Raji (cell line): Measurements from ENCODE around the gene ZNF430.
A peak's percentile ranks its signal among the peaks of the same experiment; 100 is the strongest.

Source experiments
- POLR2A ChIP-seq: IDR thresholded peaks from 2 replicates; pipeline ENCODE4 v1.6.1; 2011; ENCODE audit warnings: low read depth, low read length, control low read depth; ENCODE audit not compliant: insufficient read depth

ZNF430 gene

DNA sequence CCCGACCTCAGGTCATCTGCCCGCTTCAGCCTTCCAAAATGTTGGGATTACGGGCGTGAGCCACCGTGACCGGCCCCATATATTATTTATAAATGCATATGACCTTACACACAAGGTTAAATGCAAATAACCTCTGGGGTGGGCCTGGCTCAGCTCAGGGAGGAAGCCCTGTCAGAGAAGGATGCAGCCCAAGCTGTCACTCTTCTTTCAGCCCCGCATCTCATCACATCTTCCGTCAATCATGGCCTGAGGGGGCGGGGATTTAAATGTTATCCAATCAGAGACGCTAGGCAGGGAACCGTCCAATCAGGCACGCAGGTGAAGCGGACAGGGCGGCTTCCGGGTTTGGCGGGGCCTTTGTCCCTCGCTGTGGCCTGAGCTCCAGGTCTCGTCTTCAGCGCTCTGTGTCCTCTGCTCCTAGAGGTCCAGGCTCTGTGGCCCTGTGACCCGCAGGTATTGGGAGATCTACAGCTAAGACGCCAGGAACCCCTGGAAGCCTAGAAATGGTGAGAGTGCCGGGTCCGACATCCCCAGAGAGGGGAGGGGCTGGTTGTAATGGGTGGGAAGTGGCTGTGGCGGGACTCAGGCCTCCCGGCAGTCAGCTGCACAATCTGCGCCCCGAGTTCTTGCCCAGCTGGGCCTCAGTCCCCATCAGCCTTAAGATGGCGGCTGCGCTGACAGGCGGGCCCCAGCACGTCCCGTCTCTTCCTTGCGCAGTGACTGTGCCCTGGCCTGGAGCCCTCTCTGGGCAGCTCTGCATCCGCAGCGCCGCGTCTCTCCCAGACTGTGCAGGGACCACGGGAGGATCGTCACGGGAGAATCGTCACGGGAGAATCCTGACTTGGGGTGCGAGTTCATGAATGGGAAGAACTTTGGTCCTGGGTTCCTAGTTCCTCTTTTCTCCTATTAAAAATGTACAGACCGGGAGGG, at the start of gene ZNF430:
ZNF430 (plus strand) TSS at position 360 of the 930 bp plus-strand sequence; CDS start at position 504, 144 bp downstream.
- peak; percentile 89 for TF ChIP-seq POLR2A

DNA sequence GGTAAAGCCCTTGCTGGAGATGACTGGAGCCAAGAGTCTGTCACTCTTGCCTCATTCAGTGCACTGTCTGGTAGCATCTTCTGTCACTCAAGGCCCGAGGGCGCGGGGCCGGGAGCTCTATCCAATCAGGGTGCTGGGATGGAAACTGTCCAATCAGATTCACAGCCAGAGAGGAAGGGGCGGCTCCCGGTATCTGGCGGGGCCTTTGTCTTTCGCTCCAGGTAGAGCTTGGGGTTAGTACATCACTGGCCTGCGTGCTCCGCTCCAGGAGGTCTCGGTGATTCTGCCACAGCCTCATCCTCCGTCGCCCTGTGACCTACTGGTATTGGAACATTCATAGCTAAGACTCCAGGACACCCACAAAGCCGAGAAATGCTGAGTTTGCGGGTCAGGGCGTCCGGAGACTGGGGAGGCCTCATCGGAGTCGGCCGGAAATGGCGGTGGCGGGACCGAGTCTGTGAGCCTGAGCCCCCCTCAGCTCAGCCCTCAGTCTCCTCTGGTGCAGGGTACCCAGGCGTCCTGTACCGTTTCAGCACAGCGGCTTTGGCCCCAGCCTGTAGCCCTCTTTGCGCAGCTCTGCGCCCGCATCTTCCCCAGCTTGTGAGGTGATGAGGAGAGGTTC, 20.6 kb upstream of the ZNF430 start:
- peak; percentile 84 for TF ChIP-seq POLR2A

DNA sequence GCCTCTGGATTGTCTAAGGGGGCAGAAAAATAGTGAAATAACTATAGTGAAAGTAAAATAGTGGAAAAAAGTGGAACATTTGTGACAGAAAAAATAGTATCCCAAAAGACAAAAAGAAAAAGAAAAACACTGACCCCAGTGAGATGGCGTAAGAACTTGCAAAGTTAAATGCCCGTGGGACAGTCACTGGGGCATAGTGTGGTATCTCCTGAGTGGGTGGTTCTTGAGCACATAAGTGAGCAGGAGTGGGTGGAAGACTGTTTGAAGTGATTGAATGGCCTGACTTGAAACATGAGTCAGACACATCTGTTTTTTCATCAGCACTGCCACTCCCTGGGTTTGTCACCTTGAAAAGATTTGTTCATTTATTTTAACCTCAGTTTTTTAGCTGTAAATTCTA, 2.5 kb downstream of the ZNF430 start:
- TF ChIP-seq POLR2A: no peak

DNA sequence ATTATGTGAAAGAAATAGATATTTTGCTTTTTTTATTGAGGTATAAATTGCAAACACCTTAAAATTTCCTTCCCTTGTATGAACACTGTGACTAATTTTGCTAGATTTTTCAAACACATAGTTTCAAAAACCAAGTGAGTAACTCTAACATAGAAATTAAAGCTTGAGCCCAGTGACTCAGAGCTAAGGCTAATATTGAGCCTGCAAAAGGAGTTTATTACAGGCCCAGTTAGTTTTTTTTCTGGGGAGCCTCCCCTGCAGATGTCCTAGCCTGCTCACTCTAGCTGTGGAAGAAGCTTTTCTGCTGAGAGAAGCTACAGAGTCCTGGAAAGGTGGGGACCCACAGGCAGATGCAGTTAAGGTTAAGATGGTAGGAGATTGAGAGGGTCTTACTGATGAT, 3.4 kb downstream of the ZNF430 start:
- no peak for TF ChIP-seq POLR2A

DNA sequence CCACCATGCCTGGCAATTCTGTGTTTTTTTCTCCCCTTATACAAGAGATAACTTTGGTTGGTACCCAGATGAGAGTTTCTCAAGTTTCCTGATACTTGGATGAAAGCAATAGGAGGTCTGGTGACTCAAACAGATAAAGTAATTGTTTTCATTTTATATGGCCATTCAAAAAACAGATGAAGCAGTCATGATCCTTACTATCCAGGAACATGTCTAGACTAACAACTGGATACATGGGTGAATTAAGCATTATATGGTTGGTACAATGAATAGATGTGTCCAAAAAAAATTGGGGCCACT, 8.5 kb downstream of the ZNF430 start:
- TF ChIP-seq POLR2A: no peak

DNA sequence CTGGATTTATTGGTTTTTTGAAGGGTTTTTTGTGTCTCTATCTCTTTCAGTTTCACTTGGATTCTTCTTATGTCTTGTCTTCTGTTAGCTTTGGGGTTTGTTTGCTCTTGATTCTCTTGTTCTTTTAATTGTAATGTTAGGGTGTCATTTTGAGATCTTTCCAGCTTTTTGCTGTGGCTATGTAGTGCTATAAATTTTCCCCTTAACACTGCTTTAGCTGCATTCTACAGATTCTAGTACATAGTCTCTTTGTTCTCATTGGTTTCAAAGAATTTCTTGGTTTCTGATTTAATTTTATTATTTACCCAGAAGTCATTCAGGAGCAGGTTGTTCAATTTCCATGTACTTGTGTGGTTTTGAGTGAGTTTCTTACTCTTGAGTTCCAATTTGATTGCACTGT, 24.6 kb downstream of the ZNF430 start:
- no peak for TF ChIP-seq POLR2A

DNA sequence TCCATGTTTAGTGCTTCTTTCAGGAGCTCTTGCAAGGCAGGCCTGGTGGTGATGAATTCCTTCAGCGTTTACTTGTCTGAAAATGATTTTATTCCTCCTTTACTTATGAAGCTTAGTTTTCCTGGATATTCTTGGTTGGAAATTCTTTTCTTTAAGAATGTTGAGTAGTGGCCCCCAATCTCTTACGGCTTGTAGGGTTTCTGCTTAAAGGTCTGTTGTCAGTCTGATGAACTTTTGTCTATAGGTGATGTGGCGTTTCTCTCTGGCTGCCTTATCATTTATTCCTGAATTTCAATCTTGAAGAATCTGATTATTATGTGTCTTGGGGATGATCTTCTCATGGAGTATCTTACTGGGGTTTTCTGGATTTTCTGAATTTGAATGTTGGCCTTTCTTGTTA, 26.0 kb downstream of the ZNF430 start:
- TF ChIP-seq POLR2A: no peak

DNA sequence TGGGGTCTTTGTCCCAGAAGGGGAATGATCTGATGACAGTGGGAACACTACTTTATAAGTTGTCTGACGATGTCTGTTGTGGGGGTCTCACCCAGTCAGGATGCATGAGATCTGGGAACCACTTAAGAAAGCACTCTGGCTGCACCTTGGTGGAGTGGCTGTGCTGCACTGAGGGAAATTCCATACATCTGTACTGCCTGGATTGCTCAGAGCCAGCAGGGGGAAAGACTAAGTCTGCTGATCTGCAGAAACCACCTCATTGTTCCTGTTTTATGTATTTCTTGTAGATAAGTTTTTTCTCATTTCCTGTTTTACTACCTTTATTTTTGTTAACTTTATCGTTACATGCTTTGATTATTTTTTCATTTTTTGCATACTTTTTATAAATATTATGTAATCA, 27.3 kb downstream of the ZNF430 start:
- TF ChIP-seq POLR2A: no peak

DNA sequence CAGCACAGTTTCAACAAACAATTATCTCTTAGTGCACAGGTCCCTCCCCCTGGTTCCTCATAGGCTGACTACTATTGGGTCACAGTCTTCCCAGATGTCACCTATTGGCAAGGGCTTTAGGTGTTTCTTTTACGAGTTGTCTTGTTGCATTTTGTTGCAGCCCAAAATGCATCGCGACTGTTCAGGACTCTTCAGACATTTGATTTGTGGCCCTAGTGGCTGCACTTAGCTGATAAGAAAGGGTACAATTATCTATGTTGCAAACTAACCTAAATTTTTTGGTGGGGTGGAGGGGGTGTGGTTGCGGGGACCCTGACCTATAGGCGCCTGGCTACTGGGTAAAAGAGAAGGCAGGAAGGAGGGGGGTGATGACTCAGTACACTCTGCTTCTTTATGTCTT, 32.4 kb downstream of the ZNF430 start:
- no peak for TF ChIP-seq POLR2A

DNA sequence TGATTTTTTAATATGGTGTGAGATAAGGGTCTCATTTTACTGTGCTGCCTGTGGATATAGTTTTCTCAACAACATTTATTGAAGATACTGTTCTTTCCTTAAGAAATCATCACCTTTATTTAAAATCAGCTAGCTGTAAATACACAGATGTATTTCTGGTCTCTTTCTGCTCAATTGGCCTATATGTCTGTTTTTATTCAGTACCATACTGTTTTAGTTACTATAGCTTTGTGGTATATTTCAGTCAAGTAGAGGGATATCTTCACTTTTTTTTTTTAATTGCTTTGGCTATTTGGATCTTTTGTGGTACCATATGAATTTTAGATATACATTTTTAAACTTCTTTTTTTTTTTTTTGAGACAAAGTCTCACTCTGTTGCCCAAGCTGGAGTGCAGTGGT, 44.9 kb downstream of the ZNF430 start:
- TF ChIP-seq POLR2A: no peak

DNA sequence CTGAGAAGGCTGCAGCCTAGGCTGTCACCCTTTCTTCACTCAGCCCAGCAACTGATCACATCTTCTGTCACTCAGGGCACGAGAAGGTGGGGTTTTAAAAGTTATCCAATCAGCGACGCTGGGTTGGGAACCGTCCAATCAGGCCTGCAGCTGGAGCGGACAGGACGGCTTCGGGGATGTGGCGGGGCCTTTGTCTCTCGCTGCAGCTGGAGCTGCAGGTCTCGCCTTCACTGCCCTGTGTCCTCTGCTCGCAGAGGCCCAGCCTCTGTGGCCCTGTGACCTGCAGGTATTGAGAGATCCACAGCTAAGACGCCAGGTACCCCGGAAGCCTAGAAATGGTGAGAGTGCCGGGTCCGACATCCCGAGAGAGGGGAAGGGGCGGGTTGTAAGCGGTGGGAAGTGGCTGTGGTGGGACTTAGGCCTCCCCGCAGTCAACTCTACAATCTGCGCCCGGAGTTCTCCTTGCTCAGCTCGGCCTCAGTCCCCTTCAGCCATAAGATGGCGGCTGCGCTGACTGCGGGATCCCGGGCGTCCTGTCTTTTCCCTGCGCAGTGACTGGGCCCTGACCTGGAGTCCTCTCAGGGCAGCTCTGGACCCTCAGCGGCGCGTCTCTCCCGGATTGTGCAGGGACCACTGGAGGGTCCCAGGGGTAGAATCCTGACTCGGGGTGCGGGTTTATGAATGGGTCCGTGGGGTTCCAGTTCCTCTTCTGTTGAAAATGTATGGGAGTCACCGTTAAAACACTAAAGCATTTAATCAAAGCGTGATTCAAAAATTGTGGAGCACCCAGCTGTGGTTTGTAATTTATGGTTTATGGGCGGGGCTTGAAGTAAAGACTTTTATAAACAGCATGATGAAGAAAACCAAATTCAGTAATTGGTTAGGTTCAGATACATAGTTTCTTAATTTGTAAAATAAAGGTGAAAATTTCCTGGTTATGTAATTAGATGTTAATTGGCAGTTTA, 61.8 kb downstream of the ZNF430 start, which contains the start of gene ZNF714:
ZNF714 (plus strand) TSS at position 193 of the 965 bp plus-strand sequence. CDS start 16,066 bp downstream, outside the sequence.
- TF ChIP-seq POLR2A: peak; percentile 78

DNA sequence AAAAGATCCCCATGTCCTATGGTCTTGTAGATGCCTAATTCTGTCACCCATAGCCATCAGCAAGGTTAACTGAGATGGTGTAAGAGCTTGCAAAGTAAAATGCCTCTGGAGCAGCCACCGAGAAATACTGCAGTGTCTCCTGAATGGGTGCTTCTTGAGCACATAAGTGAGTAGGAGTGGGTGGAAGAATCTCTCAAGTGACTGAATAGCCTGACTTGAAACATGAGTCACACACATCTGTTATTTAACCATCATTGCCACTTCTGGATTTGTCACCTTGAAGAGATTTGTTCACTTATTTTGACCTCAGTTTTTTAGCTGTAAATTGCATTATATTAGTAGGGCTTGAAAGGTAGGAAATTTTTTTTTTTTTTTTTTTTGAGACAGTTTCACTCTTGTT, 63.9 kb downstream of the ZNF430 start:
- no peak for TF ChIP-seq POLR2A

DNA sequence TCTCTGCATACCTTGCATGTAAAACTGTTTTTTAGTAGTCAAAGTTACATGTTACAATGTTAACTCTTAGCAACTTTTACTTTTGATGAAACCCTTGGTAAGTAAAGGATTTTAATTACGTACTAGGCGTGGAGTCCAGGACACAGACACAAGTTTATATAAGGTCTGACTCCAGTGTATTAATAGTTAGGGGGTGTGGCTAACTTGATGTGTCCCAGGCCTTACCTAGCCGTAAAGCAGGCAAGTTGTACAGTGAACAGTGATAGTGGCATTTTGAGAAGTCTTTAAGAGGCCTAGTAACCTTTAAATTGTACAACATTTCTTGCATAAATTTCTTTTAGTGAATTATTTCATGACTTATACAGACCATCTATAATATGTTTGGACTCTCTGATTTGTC, 67.4 kb downstream of the ZNF430 start:
- no peak for TF ChIP-seq POLR2A

DNA sequence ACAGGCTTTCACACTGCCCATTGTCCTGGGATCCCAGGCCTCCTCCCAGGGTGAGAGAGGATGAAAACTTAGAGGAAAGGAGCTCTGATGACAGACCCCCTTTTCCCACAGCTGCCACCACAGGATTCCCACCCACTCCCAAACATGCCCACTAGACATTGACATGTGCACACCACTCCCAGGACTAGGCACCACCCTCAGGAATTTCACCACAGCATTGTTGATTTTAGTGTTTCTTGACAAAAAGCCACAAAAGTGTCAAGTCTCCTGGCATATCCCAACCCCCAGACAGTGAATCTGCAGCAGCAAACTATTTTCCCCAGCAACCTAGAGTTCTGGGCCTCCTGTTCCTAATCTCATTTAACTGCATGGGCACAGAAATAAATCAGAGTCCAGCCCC, 71.7 kb downstream of the ZNF430 start:
- TF ChIP-seq POLR2A: no peak

DNA sequence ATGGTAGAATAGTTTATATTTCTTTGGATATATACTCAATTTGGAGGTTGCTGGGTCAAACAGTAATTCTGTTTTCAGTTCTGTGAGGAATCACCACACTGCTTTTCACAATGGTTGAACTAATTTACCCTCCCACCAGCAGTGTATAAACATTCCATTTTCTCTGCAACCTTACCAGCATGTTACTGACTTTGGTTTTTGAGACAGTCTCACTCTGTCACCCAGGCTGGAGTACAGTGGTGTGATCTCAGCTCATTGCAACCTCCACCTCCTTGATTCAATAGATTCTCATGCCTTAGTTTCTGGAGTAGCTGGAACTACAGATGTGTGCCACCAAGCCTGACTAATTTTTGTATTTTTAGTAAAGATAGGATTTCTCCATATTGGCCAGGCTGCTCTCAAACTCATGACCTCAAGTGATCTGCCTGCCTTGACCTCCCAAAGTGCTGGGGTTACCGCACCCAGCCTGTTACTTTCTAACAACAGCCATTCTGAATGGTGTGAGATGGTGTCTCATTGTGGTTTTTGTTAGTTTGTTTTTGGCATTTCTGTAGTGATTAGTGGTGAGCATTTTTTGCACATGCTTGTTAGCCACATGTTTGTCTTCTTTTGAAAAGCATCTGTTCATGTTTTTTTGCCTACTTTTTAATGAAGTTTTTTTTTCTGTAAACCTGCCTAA, 74.0 kb downstream of the ZNF430 start:
- no peak for TF ChIP-seq POLR2A
